H1 (cell line): ENCODE data around the gene MUC5B. TPM values are rescaled to one million over a fixed set of nuclear protein-coding genes. Genes with fewer than 3 reads are reported as not detected.

Source experiments
- ATF2 ChIP-seq: IDR thresholded peaks from 2 replicates; pipeline ENCODE4 v1.6.1; 2012; ENCODE audit warnings: low read length, inconsistent platforms
- E2F6 ChIP-seq: IDR thresholded peaks from 2 replicates; pipeline ENCODE4 v1.6.1; 2012; ENCODE audit warnings: inconsistent platforms
- KDM1A ChIP-seq: fragments of 200-600, 300-600 bp; sonication (generic); IDR thresholded peaks from 2 replicates; pipeline ENCODE4 v1.7.1; 2016; ENCODE audit warnings: mild to moderate bottlenecking, low read length, borderline replicate concordance
- PHF8 ChIP-seq: fragments of 200-600 bp; sonication (generic); conservative IDR thresholded peaks from 2 replicates; pipeline ENCODE4 v1.7.1; 2012; ENCODE audit warnings: low read depth, mild to moderate bottlenecking, inconsistent platforms, low read length, moderate library complexity
- ZNF274 ChIP-seq: IDR thresholded peaks from 2 replicates; pipeline ENCODE4 v1.7.0; 2012; ENCODE audit warnings: low read length, borderline replicate concordance; ENCODE audit errors: extremely low read depth
- polyA plus RNA-seq, 7 experiments: library from polyadenylated mRNA; depleted of rRNA in 3 of 7; stranded (reverse) in 5 of 7; unstranded in 2 of 7; fragments of >200 nt in 5 of 7; fragments of 200-250 nt in 2 of 7; gene quantifications; 1 replicate in 5 of 7; 2 replicates in 1 of 7; 4 replicates in 1 of 7; pipeline versions ENCODE4 v1.2.1 to v1.2.3, GENCODE V29; 2011 to 2013; ENCODE audit warnings: missing spikeins in 2 of 7, mixed read lengths in 2 of 7
- total RNA-seq: library from RNA; stranded (reverse); fragmentation: NEBNext Ultra II Directional; extraction: Animal tissue kit (Norgen Biotek cat#: 25700); gene quantifications from 2 replicates; pipeline ENCODE4 v1.2.1, GENCODE V29; 2021

Gene MUC5B
- total and polyA plus RNA-seq, 2 of the 8 experiments (the other 6 are each of a cell fraction or from before 2014, with no cell fraction given): 0.02 to 0.03 TPM

GRCh38 chr11:1237128-1237580, 14.3 kb downstream of the MUC5B start (continued):
- TF ChIP-seq E2F6 (no peak), KDM1A (no peak), ATF2 (no peak), PHF8 (no peak), ZNF274 (no peak)
